DOHH2 (cell line): Measurements from ENCODE around the gene SARNP.

Source experiments
- CTCF ChIP-seq: fragments of 200-600 bp; sonication (generic); IDR thresholded peaks from one replicate; pipeline ENCODE4 v1.5.1; 2014; ENCODE audit warnings: antibody characterized with exemption, mild to moderate bottlenecking, low read depth, low read length; ENCODE audit not compliant: poor library complexity, severe bottlenecking
- EZH2phosphoT487 ChIP-seq: fragments of 200-600 bp; sonication (generic); IDR thresholded peaks from 2 replicates; pipeline ENCODE4 v1.6.1; 2017; ENCODE audit warnings: borderline replicate concordance, mild to moderate bottlenecking, antibody characterized with exemption, low read length, moderate library complexity, mixed read lengths

GRCh38 chr12:55816881-55817344 is 611 bp downstream of the SARNP start:
- TF ChIP-seq CTCF (no peak), EZH2phosphoT487 (no peak)
